SIG-M5 treated with dmso at 0.1 percent for 504 hours (cell line): ENCODE data around the gene CABLES2.
"Not testable (repeated sequence)": the region's sequence is repeated elsewhere in the genome, so short reads cannot be mapped to it uniquely, and the experiment has no call there.

ENCODE experiments used
- DNase-seq: peaks from one replicate; lab custom pipeline; 2025; ENCODE audit not compliant: unreplicated experiment; lab: John Stamatoyannopoulos, UW

Gene CABLES2

GRCh38 chr20:62437496-62437895 is 30.4 kb upstream of the CABLES2 start:
- no peak for DNase-seq

DNA sequence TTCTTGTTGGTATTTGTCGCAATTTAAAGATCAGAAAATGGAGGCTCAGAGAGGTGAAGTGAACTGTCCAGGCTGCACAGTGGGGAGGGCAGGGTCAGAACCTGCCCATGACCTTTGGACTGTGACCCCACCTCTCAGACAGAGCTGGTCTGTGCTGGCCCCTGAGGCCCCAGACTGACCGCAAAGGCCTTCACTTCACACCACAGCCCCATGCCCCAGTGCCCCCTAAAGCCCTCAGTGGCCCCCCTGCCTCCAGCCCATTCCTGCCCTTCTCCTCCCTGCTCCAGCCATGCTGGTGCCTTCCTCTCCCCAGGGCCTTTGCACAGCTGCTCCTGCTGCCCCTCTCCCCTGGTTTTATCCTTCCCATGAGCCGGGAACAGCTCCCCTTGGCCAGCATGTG is 29.6 kb upstream of the CABLES2 start:
- DNase-seq = no peak

DNA sequence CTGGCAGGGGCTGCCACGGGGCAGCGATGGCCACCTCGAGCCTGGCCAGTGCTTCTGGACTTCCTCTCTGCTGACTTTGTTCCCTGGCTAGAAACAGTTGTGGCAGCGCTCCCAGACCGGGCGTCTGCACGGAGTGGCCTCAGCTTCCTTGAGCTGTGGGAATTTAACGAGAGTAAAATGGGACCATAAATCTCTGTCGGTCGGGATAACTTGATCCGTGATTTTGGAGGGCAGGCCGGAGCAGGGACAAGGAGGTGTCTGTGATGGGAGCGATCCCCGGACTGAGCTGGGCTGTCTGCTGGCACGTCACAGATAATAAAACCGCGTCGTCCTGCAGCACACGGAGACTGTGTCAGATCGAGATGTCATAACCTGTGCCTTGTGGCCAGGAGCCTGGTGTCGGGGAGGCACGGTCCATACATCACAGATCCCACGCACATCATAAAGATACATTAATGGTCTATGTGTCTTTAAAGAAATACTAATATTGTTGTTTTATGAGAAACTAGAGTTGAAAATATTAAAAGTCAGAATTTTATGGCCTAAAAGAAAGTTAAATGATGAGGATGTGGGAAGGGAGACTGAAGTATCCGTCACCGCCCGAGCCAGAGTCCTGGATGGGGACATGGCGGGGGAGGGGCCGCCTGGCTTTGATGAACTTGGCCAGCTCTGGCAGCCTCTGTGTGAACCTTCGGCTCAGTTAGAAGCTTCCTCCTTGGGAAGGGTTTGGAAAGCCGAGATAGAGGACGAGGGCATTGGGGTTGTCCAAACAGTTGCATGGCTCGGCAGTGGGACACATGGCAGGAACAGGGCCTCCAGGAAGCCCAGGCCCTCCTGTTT is 26.8 kb upstream of the CABLES2 start:
- no peak for DNase-seq

DNA sequence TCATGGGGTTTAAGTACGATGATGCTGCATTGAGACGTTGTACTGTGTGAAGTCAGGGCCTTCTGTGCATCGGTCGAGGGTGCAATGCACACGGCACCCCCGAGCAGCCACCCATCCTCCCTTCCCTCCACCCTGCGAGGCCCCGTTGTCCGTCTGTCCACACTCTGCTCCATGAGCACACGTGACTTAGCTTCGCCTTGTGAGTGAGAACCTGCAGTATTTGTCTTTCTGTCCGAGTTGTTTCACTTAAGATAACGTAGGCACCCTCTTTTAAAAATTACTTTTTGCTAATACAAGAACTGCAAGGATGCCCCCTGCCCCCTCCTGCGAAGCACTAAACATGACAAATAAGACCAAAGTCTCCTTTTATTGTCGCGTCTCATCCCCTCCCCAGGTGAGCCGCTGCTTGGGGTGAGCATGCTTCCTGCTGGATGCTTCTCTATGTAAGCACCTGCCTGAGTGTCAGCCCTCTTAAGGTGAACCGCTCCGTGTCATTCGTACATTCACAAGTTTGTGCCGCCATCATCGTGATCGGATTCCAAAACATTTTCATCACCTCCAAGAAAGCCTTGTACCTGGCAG is 23.9 kb upstream of the CABLES2 start:
- no peak for DNase-seq

DNA sequence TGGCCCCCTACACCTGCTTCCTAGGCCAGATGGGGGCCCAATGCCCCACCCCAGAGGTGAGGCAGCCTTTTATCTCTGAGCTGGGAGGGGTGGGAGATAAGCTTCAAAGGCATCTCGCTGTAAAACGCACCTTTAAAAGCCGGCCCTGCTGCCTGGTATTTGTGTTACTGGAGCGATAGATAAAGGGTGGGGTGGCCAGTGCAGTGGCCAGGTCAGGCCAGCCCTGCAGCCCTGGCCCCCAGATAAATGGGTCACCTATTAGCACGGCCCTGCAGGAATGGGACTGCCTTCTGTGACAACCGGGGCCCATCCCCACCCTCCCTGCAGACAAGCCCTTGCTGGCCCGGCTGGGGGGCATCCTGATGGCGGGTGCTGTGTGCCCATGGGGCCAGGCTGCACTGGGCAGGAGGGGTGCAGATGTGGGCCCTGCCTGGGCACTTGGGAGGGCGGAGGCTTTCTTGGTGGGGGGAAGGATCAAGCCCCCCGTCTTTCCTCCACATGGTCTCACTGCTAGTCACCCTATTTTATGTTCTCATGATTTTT is 23.3 kb upstream of the CABLES2 start:
- no peak for DNase-seq

DNA sequence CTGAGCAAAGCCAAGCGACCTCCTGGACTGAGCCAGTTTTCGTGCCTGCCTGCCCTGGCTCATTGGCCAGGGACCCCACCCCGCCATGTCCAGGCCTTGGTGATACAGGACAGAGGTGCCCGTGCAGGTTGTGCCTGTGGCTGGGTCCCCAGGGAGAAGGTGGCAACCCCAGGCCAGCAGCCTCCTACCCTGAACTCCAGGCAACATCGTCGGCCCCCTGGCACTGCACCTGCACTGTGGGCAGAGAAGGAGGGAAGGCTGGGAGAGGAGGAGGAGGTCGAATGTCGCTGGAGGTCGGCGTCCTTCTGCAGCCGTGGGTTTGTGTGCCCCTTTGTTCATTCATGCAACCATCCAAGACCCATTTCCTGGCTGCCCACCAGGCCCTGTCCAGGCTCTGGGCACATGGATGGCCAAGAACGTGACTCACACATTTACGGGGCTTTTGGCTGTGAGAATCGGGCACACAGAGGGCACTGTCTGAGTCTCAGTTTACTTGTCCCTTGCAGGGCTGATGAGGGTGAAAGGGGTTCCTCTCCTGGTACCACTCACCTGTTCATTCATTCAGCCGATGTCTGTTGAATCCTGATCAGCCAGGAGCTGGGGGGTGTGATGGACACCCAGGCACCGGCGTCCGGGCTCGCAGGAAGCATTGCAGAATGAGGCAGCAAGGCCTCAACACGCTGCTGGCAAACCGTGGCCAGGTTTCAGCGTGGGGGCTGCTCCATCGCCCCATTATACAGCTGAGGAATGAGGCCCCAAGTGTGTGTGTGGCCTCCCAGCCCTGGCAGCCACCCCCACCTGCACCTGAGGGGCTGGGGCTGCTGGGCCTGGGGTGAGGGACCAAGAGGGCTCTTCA is 22.6 kb upstream of the CABLES2 start:
- DNase-seq = no peak

GRCh38 chr20:62428396-62429295 is 21.6 kb upstream of the CABLES2 start:
- no peak for DNase-seq

DNA sequence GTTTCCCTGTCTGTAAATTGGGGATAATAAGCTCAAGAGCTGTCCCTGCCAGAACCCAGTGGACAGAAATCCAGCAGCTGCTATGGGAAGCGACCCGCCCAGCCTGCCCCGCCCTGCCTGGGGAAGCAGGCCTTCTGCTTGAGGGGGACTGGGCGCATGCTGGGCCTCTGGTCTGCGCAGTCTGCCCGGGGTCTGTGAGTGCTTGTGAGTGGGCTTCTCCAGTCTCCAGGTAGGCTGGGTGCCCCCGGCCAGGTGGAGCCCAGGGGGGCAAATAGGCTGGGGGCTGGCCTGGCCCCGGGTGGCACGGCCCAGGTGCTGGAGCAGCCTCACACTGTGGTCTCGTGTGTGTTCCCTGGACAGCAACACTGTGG is 20.9 kb upstream of the CABLES2 start:
- DNase-seq = no peak

DNA sequence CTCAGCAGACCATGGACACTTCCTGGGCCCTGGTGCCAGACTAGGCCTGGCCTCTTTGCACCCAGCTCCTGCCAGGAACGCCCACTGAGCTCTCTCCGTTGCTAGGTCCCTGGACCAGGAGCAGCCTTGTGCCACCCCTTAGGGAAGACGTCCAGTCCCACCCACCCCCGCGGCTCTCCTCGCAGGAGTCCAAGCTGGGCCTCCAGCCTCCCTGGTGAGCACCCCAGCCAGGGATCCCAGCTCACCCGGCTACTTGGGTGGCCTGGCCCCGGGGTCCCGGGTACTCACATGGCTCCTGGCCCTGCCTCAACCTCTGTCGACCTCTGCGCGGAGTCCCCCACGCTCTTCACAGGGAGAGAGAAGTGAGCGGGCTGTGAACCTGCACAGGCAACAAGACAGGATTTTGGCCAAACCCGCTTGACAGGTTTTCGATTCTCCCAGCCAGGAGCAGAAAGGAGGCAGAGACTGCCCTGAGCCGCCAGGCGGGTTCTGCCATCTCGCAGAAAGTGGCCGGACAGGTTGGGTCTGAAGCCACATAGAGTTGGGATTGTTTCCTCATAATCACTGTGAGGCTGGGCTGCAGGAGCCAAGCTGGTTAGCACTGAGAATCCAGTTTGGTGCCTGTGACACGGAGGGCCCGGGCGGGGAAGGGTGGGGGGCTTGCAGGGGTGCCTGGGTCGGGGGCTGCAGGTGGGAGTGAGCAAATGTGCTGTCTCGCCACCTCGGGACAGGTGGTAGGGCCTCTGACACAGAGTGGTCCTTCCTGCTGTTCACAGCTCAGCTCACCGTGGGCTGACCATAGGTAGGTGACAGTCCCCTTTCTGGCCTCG is 20.3 kb upstream of the CABLES2 start, which contains the start of gene RBBP8NL:
TSS of gene RBBP8NL (minus strand) at position 368 of the 830 bp plus-strand sequence. CDS start 7,892 bp downstream, outside the sequence.
- DNase-seq = peak; percentile 92

- peak; percentile 5 for DNase-seq
These were observed 19.6 kb upstream of the CABLES2 start for GRCh38 chr20:62426699-62427131.

GRCh38 chr20:62426059-62426348 is 18.9 kb upstream of the CABLES2 start:
- not testable (repeated sequence) for DNase-seq

DNA sequence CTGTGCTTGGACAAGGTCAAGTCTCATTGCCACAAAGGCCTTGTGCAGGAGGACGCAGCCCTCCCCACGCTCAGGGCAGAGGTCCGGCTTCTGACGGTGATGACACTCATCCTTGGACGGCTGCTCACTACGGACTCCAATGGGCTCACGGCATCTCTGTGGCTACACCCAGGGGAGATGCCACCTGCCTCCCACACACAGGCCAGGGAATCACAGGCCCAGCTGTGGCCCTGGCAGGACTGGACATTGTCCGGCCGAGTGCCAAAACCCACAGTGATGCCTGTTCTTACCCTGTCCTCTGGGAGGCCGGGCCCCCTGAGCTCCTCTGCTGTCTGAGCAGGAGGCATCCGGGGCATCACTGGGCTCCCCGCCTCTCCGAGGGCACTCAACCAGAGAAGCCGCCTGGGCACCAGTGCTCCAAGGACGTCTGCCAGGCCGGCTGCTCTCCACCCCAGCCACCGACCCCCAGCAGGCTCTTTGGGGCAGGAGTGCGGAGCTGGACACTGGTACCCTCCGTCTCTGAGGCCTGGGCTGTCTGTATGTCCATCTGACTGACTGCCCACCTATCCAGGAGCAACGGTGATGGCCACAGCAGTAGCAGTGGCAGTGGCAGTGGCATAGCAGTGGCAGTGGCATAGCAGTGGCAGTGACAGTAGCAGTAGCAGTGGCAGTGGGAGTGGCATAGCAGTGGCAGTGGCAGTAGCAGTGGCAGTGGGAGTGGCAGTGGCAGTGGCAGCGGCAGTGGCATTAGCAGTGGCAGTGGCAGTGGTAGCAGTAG is 18.4 kb upstream of the CABLES2 start:
- no peak for DNase-seq

DNA sequence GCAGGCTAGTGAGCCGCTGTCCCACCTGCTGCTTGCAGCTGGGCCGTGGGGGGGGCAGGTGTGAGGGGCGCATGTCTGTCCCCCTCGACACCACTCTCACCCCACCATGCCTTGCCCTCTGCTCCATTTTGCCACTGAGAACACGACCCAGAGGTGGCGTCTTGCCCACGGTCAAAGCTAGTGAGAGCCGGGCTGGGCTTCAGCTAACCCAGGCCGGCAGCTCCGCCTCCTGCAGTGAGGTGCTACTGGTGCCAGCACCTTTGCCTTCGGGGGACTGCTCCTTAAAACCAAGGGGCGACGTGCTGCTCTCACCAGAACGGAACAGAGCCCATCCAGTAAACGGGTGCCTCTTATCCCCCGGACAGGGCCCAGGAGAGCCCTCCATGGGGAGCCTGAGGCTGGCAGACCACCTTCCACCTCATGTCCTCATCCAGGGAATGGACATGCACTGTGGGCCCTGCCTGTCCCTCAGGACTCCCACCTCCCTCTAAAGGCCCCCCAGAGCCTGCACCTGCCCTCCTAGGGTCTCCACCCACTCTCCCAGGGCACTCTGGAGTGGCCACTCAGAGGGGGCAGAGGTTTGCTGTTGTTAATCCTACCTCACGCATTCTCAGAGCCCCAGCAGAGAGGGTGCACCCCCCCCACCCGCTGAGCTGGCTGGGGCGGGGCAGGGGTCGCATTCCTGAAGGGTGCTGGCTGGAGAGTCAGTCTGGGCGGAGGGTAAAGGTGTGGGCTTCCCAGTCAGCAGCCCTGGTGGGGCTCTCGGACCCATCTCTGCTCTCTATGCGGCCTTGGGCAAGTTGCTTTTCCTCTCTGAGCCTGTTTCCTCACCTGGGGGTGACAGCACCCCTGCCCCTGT is 17.4 kb upstream of the CABLES2 start:
- no peak for DNase-seq

DNA sequence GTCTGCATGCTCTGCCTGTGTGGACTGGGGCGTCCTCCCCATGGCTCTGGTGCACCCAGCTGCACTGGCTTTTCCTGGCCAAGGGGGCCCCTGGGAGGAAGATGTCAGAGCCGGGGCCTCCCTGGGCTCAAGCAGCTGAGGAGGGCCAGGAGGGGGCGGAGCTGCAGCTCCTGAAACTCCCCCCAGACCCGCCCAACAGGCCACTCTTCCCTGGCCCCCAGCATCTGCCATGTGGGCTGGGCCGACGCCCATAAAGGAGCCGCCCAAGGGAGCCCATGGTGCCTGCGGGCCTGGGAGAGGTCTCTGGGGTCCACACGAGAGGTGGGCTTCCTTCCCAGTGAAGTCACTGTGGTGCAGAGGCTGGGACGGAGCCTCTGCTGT is 16.2 kb upstream of the CABLES2 start:
- no peak for DNase-seq

DNA sequence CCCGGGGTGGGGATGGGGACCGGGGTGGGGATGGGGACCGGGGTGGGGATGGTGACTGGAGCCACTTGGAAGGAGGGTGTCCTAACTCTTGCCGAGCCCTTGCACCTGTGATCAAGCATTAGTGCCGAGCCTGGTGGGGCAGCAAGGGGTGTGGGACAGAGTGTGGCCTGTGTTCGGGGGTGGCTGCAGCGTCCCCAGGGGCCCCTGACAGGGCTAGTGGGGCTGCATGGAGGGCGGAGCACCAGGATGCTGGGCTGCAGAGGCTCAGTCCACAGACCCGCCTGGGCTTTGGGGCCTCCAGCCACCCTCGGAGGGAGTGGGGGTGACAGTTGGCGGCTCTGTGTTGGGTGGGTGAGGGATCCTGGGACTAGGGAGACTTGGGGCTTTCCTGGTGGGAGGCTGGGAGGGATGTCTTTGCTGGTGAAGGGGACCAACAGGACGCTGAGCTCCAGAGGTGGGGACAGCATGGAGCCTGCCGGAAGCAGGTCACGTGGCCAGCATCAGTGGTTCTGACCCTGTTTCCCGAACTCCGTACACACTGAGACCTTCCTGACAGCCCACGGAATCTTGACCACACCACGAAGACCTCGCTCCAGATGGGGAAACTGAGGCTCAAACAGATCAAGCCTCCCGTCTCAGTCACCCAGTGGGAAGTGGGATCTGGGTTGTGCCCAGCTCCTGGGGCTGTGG is 15.7 kb upstream of the CABLES2 start:
- no peak for DNase-seq

GRCh38 chr20:62421716-62421990 is 14.6 kb upstream of the CABLES2 start:
- no peak for DNase-seq

GRCh38 chr20:62420846-62421715 is 14.0 kb upstream of the CABLES2 start:
- no peak for DNase-seq
